Measurements from ENCODE around the gene PFKL.
"Not testable (repeated sequence)": the region's sequence is repeated elsewhere in the genome, so short reads cannot be mapped to it uniquely, and the experiment has no call there.

Gene PFKL

DNA sequence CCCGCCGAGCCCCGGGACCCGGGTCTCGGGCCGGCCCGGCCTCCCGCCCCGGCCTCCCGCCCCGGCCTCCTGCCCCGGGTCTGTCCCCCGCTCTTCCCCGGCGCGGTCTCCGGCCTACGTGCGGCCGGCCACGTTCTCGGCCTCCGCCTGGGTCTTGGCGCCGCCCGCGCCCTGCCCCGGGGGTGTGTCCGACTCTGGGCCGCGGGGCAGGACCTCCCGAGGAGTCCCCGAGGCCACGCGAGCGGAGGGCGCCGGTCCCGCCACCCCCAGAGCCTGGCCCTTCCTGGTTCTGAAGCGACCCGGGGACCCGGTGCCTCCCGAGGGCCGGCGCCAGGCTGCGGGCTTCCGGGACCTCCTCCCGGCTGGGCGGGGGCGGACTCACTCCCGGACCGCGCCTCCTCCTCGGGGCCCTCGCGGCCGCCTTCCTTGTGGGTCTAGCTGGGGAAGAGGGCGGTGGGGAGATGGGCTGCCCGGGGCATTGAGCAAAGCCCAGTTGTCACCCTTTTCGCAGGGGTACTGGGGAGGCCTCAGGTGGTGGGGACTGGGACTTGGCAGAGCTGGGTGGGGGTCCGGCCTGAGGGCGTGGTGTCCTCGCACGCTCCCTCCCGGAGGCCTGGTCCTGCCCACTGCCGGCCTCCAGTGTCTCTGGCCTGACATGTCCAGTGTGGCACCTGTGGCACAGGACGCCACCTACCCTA is 558 bp downstream of the PFKL start:
- Histone ChIP-seq H3K27me3 (ENCODE audit: insufficient read depth, poor library complexity, severe bottlenecking) (no peaks in the 10 kb centered on the region), H3K9me3 (ENCODE audit: severe bottlenecking) (no peaks in the 10 kb centered on the region), H3K36me3 (ENCODE audit: low read depth) (no peaks in the 10 kb centered on the region), H3K27ac (ENCODE audit: poor library complexity, severe bottlenecking) (peak overlapping the region; percentile 75), H3K4me3 (ENCODE audit: severe bottlenecking) (peak overlapping the region; percentile 97), H3K4me1 (ENCODE audit: insufficient read depth, poor library complexity, severe bottlenecking) (peaks cover 3% of the 10 kb centered on the region)
- DNase-seq (ENCODE audit: low spot score), result no peak
- ATAC-seq (ENCODE audit: low read depth), result peak; percentile 51
- TF ChIP-seq, protein P1, sequence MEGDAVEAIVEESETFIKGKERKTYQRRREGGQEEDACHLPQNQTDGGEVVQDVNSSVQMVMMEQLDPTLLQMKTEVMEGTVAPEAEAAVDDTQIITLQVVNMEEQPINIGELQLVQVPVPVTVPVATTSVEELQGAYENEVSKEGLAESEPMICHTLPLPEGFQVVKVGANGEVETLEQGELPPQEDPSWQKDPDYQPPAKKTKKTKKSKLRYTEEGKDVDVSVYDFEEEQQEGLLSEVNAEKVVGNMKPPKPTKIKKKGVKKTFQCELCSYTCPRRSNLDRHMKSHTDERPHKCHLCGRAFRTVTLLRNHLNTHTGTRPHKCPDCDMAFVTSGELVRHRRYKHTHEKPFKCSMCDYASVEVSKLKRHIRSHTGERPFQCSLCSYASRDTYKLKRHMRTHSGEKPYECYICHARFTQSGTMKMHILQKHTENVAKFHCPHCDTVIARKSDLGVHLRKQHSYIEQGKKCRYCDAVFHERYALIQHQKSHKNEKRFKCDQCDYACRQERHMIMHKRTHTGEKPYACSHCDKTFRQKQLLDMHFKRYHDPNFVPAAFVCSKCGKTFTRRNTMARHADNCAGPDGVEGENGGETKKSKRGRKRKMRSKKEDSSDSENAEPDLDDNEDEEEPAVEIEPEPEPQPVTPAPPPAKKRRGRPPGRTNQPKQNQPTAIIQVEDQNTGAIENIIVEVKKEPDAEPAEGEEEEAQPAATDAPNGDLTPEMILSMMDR (IDR thresholded peaks at IDR 0.05; ENCODE audit: poor library complexity, severe bottlenecking), result no peak

DNA sequence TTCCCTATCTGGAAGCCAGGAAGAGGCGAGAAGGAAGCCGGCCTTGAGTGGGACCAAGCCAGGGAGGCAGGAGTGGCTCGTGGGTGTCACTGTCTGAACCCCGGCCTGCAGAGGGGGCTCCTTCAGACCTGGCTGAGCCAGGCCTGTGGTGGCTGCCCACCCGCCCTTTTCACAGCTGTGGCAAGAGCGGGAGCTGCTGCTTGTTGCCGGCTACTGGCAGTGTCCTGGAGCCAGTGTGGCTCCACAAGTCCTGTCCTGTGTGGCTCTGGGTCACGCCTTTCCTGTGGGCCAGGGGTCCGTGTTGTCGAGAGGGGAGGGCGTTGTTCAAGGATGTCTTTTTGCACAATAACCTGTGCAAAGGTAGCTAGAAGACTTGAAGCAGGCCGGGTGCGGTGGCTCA is 1.3 kb downstream of the PFKL start:
- H3K27me3 ChIP-seq (ENCODE audit: insufficient read depth, poor library complexity, severe bottlenecking), result no peaks in the 10 kb centered on the region
- peaks cover 2% of the 10 kb centered on the region; the same call in 1 of the 2 replicates for H3K36me3 ChIP-seq (ENCODE audit: low read depth)
- peaks cover 3% of the 10 kb centered on the region for H3K4me1 ChIP-seq (ENCODE audit: insufficient read depth, poor library complexity, severe bottlenecking)
- H3K4me3 ChIP-seq (ENCODE audit: severe bottlenecking), result peak overlapping the region; percentile 97
- H3K27ac ChIP-seq (ENCODE audit: poor library complexity, severe bottlenecking), result peak overlapping the region; percentile 75
- DNase-seq (ENCODE audit: low spot score) (no peak), ATAC-seq (ENCODE audit: low read depth) (no peak)
- no peaks in the 10 kb centered on the region for H3K9me3 ChIP-seq (ENCODE audit: severe bottlenecking)
- TF ChIP-seq, protein P1 (IDR thresholded peaks at IDR 0.05; ENCODE audit: poor library complexity, severe bottlenecking), result no peak

DNA sequence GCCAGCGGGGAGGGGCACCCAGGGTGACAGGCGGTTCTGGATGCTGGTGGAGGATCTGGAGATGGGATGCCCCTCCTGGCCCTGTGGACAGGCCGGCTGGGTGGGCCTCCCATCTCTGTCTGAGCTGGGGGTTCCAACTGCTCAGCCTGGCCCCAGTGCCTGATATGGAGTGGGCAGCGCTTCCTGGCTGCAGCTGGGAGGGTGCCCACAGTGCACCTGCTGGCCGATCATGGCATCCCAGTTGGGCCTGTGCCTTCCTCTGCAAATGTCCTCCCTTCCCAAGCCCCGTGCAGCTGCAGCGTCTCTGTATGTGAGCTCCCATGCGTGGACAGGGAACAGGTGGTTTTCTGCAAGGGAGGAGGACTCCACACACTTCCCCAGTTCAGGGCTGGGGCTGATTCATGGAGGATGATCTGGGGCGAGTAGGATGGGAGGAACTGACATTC is 2.1 kb downstream of the PFKL start:
- H3K4me1 ChIP-seq (ENCODE audit: insufficient read depth, poor library complexity, severe bottlenecking), result peaks cover 3% of the 10 kb centered on the region
- ATAC-seq (ENCODE audit: low read depth), result no peak

DNA sequence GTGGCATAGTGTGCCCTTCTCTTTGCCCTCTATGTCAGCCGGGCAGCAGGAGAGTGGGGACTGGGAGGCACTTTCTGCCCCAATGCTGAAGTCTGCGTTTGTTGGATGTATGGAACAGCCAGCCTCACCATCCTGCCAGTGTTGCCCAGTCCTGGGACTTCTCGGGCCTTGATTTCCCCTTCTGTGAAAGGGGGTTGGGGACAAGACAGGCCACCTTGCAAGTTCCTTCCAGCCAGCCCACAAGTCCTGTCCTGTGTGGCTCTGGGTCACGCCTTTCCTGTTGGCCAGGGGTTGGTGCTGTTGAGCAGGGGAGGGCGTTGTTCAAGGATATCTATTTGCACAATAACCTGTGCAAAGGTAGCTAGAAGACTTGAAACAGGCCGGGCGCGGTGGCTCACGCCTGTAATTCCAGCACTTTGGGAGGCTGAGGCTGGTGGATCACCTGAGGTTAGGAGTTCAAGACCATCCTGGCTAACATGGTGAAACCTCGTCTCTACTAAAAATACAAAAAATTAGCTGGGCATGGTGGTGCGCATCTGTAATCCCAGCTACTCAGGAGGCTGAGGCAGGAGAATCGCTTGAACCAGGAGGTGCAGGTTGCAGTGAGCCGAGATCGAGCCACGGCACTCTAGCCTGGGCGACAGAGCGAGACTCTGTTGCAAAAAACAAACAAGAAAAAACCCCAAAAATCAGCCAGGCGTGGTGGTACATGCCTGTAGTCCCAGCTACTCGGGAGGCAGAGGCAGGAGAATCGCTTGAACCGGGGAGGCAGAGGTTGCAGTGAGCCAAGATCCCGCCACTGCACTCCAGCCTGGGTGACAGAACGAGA is 2.9 kb downstream of the PFKL start:
- H3K27ac ChIP-seq (ENCODE audit: poor library complexity, severe bottlenecking); H3K4me1 ChIP-seq (ENCODE audit: insufficient read depth, poor library complexity, severe bottlenecking); H3K4me3 ChIP-seq (ENCODE audit: severe bottlenecking); H3K27me3 ChIP-seq (ENCODE audit: insufficient read depth, poor library complexity, severe bottlenecking); ATAC-seq (ENCODE audit: low read depth); H3K9me3 ChIP-seq (ENCODE audit: severe bottlenecking); DNase-seq (ENCODE audit: low spot score): not testable (repeated sequence)
- peaks cover 16% of the 10 kb centered on the region for H3K36me3 ChIP-seq (ENCODE audit: low read depth)
- TF ChIP-seq, protein P1 (IDR thresholded peaks at IDR 0.05; ENCODE audit: poor library complexity, severe bottlenecking), result peak; percentile 38

More for the DNA sequence above, 2.1 kb downstream of the PFKL start:
- no peak overlapping the region for H3K27ac ChIP-seq (ENCODE audit: poor library complexity, severe bottlenecking)
- DNase-seq (ENCODE audit: low spot score), result no peak
- no peaks in the 10 kb centered on the region for H3K27me3 ChIP-seq (ENCODE audit: insufficient read depth, poor library complexity, severe bottlenecking)
- H3K4me3 ChIP-seq (ENCODE audit: severe bottlenecking), result no peak overlapping the region
- TF ChIP-seq, protein P1 (IDR thresholded peaks at IDR 0.05; ENCODE audit: poor library complexity, severe bottlenecking), result no peak
- peaks cover 8% of the 10 kb centered on the region; the same call in 1 of the 2 replicates for H3K36me3 ChIP-seq (ENCODE audit: low read depth)
- H3K9me3 ChIP-seq (ENCODE audit: severe bottlenecking), result no peaks in the 10 kb centered on the region
